Liver (tissue), 9 donors: ENCODE results near the gene TRPM1. TPM values are rescaled to one million over a fixed set of nuclear protein-coding genes. Genes with fewer than 3 reads are reported as not detected.

Source experiments
- DNase-seq: peaks from one replicate; pipeline ENCODE4 v3.0.0-alpha.2; 2017; ENCODE audit warnings: low spot score
- H3K27ac ChIP-seq, 2 donors: one replicate each; pipeline ENCODE4 v1.7.0; 2013; ENCODE audit warnings: inconsistent platforms in 2 of 2, low read length in 2 of 2, control low read depth in 1 of 2, low read depth in 1 of 2, mild to moderate bottlenecking in 1 of 2
- H3K27me3 ChIP-seq, 4 donors: one replicate each; pipeline versions ENCODE4 v1.6.1 to v1.7.0; 2013; ENCODE audit warnings: low read length in 3 of 4, inconsistent platforms in 1 of 4, mild to moderate bottlenecking in 1 of 4, moderate library complexity in 1 of 4; ENCODE audit not compliant: control insufficient read depth in 4 of 4, insufficient read depth in 4 of 4
- H3K36me3 ChIP-seq, 4 donors: one replicate each; pipeline versions ENCODE4 v1.6.1 to v1.7.0; 2013; ENCODE audit warnings: low read length in 3 of 4, mild to moderate bottlenecking in 3 of 4, low read depth in 1 of 4, moderate library complexity in 1 of 4; ENCODE audit not compliant: control insufficient read depth in 4 of 4, insufficient read depth in 3 of 4
- H3K4me1 ChIP-seq, 4 donors: one replicate each; pipeline versions ENCODE4 v1.6.1 to v1.7.0; 2013; ENCODE audit warnings: low read length in 3 of 4, mild to moderate bottlenecking in 3 of 4, moderate library complexity in 1 of 4; ENCODE audit not compliant: control insufficient read depth in 4 of 4, insufficient read depth in 4 of 4
- H3K4me3 ChIP-seq, 3 donors: one replicate each; pipeline versions ENCODE4 v1.6.1 to v1.7.0; 2013; ENCODE audit warnings: low read length in 3 of 3, control low read depth in 1 of 3, low read depth in 1 of 3, mild to moderate bottlenecking in 1 of 3
- H3K9ac ChIP-seq, 2 donors: one replicate each; pipeline ENCODE4 v1.7.0; 2013; ENCODE audit warnings: low read length in 2 of 2, mild to moderate bottlenecking in 2 of 2, moderate library complexity in 2 of 2, control low read depth in 1 of 2, low read depth in 1 of 2
- H3K9me3 ChIP-seq, 4 donors: one replicate each; pipeline versions ENCODE4 v1.6.1 to v1.7.0; 2013; ENCODE audit warnings: low read length in 3 of 4; ENCODE audit not compliant: control insufficient read depth in 4 of 4
- ATF3 ChIP-seq: IDR thresholded peaks from 2 replicates; pipeline ENCODE4 v1.6.1; 2016; ENCODE audit warnings: antibody characterized with exemption
- CTCF ChIP-seq: fragments of 150-350 bp; IDR thresholded peaks from 2 replicates; pipeline ENCODE4 v1.5.1; 2017; ENCODE audit warnings: improper control_type of control experiment, low read depth, low read length; ENCODE audit not compliant: missing input control
- EGR1 ChIP-seq, 2 donors: IDR thresholded peaks; 2 replicates each; pipeline ENCODE4 v1.6.1; 2016 to 2018; ENCODE audit warnings: antibody characterized with exemption in 2 of 2, low read depth in 2 of 2
- FOXA2 ChIP-seq: IDR thresholded peaks from 2 replicates; pipeline ENCODE4 v1.6.1; 2016; ENCODE audit warnings: antibody characterized with exemption
- GABPA ChIP-seq, 2 donors: IDR thresholded peaks in 1 of 2; conservative IDR thresholded peaks in 1 of 2; 2 replicates each; pipeline ENCODE4 v1.6.1; 2016; ENCODE audit warnings: antibody characterized with exemption in 2 of 2, mild to moderate bottlenecking in 1 of 2, moderate library complexity in 1 of 2
- HNF4A ChIP-seq, 2 donors: conservative IDR thresholded peaks; 2 replicates each; pipeline ENCODE4 v1.6.1; 2016; ENCODE audit warnings: antibody characterized with exemption in 2 of 2, mild to moderate bottlenecking in 2 of 2
- HNF4G ChIP-seq: IDR thresholded peaks from 2 replicates; pipeline ENCODE4 v1.6.1; 2016; ENCODE audit warnings: antibody characterized with exemption
- JUND ChIP-seq, 2 donors: IDR thresholded peaks; 2 replicates each; pipeline ENCODE4 v1.6.1; 2016; ENCODE audit warnings: antibody characterized with exemption in 2 of 2
- NR2F2 ChIP-seq: IDR thresholded peaks from 2 replicates; pipeline ENCODE4 v1.6.1; 2016; ENCODE audit warnings: antibody characterized with exemption
- RAD21 ChIP-seq, 2 donors: IDR thresholded peaks; 2 replicates each; pipeline ENCODE4 v1.6.1; 2016; ENCODE audit warnings: antibody characterized with exemption in 2 of 2, mild to moderate bottlenecking in 2 of 2
- REST ChIP-seq: IDR thresholded peaks from 2 replicates; pipeline ENCODE4 v1.6.1; 2016; ENCODE audit warnings: antibody characterized with exemption, mild to moderate bottlenecking
- RXRA ChIP-seq, 2 donors: IDR thresholded peaks; 2 replicates each; pipeline ENCODE4 v1.6.1; 2017 to 2018; ENCODE audit warnings: antibody characterized with exemption in 2 of 2, mild to moderate bottlenecking in 1 of 2
- SP1 ChIP-seq: IDR thresholded peaks from 2 replicates; pipeline ENCODE4 v1.6.1; 2018; ENCODE audit warnings: antibody characterized with exemption, mild to moderate bottlenecking
- TAF1 ChIP-seq: conservative IDR thresholded peaks from 2 replicates; pipeline ENCODE4 v1.6.1; 2016; ENCODE audit warnings: antibody characterized with exemption, mild to moderate bottlenecking
- YY1 ChIP-seq: IDR thresholded peaks from 2 replicates; pipeline ENCODE4 v1.6.1; 2016; ENCODE audit warnings: antibody characterized with exemption, mild to moderate bottlenecking
- ZBTB33 ChIP-seq: IDR thresholded peaks from 2 replicates; pipeline ENCODE4 v1.6.1; 2016; ENCODE audit warnings: antibody characterized with exemption
- WGBS: extraction: QIAGEN DNeasy Blood & Tissue Kit; methylation state at CpG from one replicate; pipeline ENCODE4 v1.1.7; 2013; 5-methylcytosine and 5-hydroxymethylcytosine counted together
- polyA plus RNA-seq, 2 donors: library from polyadenylated mRNA; stranded (reverse) in 1 of 2; unstranded in 1 of 2; fragments of 200-250 nt in 1 of 2; fragments of >200 nt in 1 of 2; fragmentation: Nextera tagmentation in 1 of 2; extraction: Ambion mirVana in 1 of 2; gene quantifications; one replicate each; pipeline versions ENCODE4 v1.2.1 to v1.2.3, GENCODE V29; 2013 to 2015
- total RNA-seq, 2 donors: library from RNA; depleted of rRNA; stranded (reverse); fragments of >200 nt; gene quantifications; one replicate each; pipeline ENCODE4 v1.2.3, GENCODE V29; 2014
- donor health status: healthy.
- donor health status: healthy.
- donor health status: healthy.
- donor health status: healthy.
- donor health status: healthy.

The TRPM1 gene
- total and polyA plus RNA-seq, 4 donors = not detected

DNA sequence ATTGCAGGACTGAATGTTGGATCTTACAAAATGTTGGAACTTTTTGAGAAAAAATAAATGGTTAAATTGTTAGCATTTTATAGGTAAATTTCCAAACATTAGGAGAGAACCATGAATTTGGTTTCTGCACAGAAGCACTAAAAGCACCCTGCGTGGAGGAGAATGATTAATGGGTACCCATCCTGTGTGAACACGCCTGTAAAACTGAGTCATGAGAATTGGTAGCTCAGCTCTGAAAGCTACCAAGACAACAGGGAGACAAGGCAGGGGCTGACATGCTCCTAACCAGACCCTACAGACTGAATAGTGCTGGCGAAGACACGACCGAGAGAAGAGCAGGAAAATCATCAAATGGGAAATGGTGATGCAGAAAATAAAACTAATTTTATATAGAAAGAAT is 77.7 kb downstream of the TRPM1 start:
- TF ChIP-seq REST (no peak), JUND (IDR thresholded peaks at IDR 0.05) (no peak), ZBTB33 (no peak), HNF4A (conservative IDR thresholded peaks at IDR 0.05) (no peak), RXRA (IDR thresholded peaks at IDR 0.05) (no peak), RAD21 (IDR thresholded peaks at IDR 0.05) (no peak), TAF1 (no peak), GABPA (IDR thresholded peaks at IDR 0.05 in 1 of 2, conservative IDR thresholded peaks at IDR 0.05 in 1 of 2) (no peak), ATF3 (no peak), NR2F2 (no peak), SP1 (no peak), HNF4G (no peak), CTCF (no peak), FOXA2 (no peak), EGR1 (IDR thresholded peaks at IDR 0.05; ENCODE audit: low read depth in 2 of 2) (no peak), YY1 (no peak)
- H3K9ac ChIP-seq = no peak overlapping the region
- no peaks in the 10 kb centered on the region for H3K4me1 ChIP-seq
- H3K27ac ChIP-seq = no peak overlapping the region
- WGBS = 97% methylated on average over 5 of the region's 5 CpGs
- H3K4me3 ChIP-seq = no peak overlapping the region
- no peaks in the 10 kb centered on the region for H3K36me3 ChIP-seq
- no peak for DNase-seq
- no peaks in the 10 kb centered on the region for H3K9me3 ChIP-seq
- H3K27me3 ChIP-seq = no peaks in the 10 kb centered on the region

GRCh38 chr15:31021067-31021665 is 80.4 kb downstream of the TRPM1 start:
- Histone ChIP-seq H3K4me3 (no peak overlapping the region), H3K9ac (no peak overlapping the region), H3K27me3 (no peaks in the 10 kb centered on the region), H3K36me3 (no peaks in the 10 kb centered on the region), H3K9me3 (no peaks in the 10 kb centered on the region), H3K4me1 (no peaks in the 10 kb centered on the region), H3K27ac (no peak overlapping the region)
- DNase-seq = no peak
- 95% methylated on average over 5 of the region's 5 CpGs for WGBS
- no peak for TF ChIP-seq SP1
- TF ChIP-seq CTCF = no peak
- no peak for TF ChIP-seq HNF4A (conservative IDR thresholded peaks at IDR 0.05)
- TF ChIP-seq RXRA (IDR thresholded peaks at IDR 0.05) = no peak
- TF ChIP-seq FOXA2 = no peak
- TF ChIP-seq ZBTB33 = no peak
- no peak for TF ChIP-seq ATF3
- no peak for TF ChIP-seq TAF1
- TF ChIP-seq NR2F2 = no peak
- TF ChIP-seq GABPA (IDR thresholded peaks at IDR 0.05 in 1 of 2, conservative IDR thresholded peaks at IDR 0.05 in 1 of 2) = no peak
- TF ChIP-seq YY1 = no peak
- no peak for TF ChIP-seq RAD21 (IDR thresholded peaks at IDR 0.05)
